K562 (cell line): ENCODE results near the gene PTPN7. TPM values are rescaled to one million over a fixed set of nuclear protein-coding genes. Genes with fewer than 3 reads are reported as not detected.

Experiments
- ATF7 ChIP-seq: fragments of 450-650 bp; IDR thresholded peaks from 2 replicates; pipeline ENCODE4 v1.7.1; 2014; ENCODE audit warnings: mild to moderate bottlenecking, moderate library complexity
- CTBP1 ChIP-seq: fragments of 450-650 bp; IDR thresholded peaks from 2 replicates; pipeline ENCODE4 v1.6.1; 2016; ENCODE audit warnings: borderline replicate concordance
- FOXA3 ChIP-seq, 2 experiments: fragments of 450-650 bp in 1 of 2; sonication (generic) in 1 of 2; formaldehyde crosslinking; IDR thresholded peaks in 1 of 2; conservative IDR thresholded peaks in 1 of 2; 2 replicates each; pipeline versions ENCODE4 v1.4.0 to v1.8.0; 2020 to 2022; ENCODE audit warnings: mild to moderate bottlenecking in 2 of 2, missing genetic modification reagents in 1 of 2
- MCM7 ChIP-seq, 2 experiments: fragments of 450-650 bp; IDR thresholded peaks; 2 replicates each; pipeline ENCODE4 v1.6.1; 2016 to 2018
- MLX ChIP-seq, 2 experiments: fragments of 450-650 bp in 1 of 2; sonication (generic) in 1 of 2; formaldehyde crosslinking; conservative IDR thresholded peaks; 2 replicates each; pipeline versions ENCODE4 v1.4.0 to v1.8.1; 2020 to 2022; ENCODE audit warnings: mild to moderate bottlenecking in 1 of 2, missing genetic modification reagents in 1 of 2
- NR1H2 ChIP-seq: sonication (generic); formaldehyde crosslinking; IDR thresholded peaks from 2 replicates; pipeline ENCODE4 v1.4.0; 2020; ENCODE audit warnings: mild to moderate bottlenecking, missing genetic modification reagents
- RBM17 ChIP-seq: fragments of 200-400 bp; formaldehyde crosslinking; IDR thresholded peaks from 2 replicates; pipeline ENCODE4 v1.6.1; 2017; ENCODE audit warnings: low read depth, mild to moderate bottlenecking, low read length, borderline replicate concordance
- SUPT5H ChIP-seq: fragments of 450-650 bp; IDR thresholded peaks from 2 replicates; pipeline ENCODE4 v1.6.1; 2016
- TEAD1 ChIP-seq, 2 experiments: fragments of 450-650 bp in 1 of 2; sonication (generic) in 1 of 2; formaldehyde crosslinking; IDR thresholded peaks; 2 replicates each; pipeline versions ENCODE4 v1.4.0 to v1.8.0; 2020 to 2022; ENCODE audit warnings: mild to moderate bottlenecking in 2 of 2, missing genetic modification reagents in 1 of 2
- THAP12 ChIP-seq: fragments of 250-450 bp; sonication (Bioruptor Pico); IDR thresholded peaks from 2 replicates; pipeline ENCODE4 v1.9.0; 2021; ENCODE audit warnings: mild to moderate bottlenecking, inconsistent platforms
- TOE1 ChIP-seq, 2 experiments: fragments of 450-650 bp in 1 of 2; sonication (generic) in 1 of 2; formaldehyde crosslinking in 1 of 2; IDR thresholded peaks; 2 replicates each; pipeline versions ENCODE4 v1.7.1 to v1.8.0; 2016 to 2022; ENCODE audit warnings: borderline replicate concordance in 2 of 2, mild to moderate bottlenecking in 2 of 2, antibody characterized with exemption in 1 of 2, inconsistent platforms in 1 of 2, low read depth in 1 of 2, missing genetic modification reagents in 1 of 2, moderate library complexity in 1 of 2
- TRIM25 ChIP-seq: fragments of 450-650 bp; IDR thresholded peaks from 2 replicates; pipeline ENCODE4 v1.7.0; 2016; ENCODE audit warnings: borderline replicate concordance
- TRIM28 ChIP-seq: fragments of 450-650 bp; IDR thresholded peaks from 2 replicates; pipeline ENCODE4 v1.6.1; 2017
- ZNF280B ChIP-seq: fragments of 250-450 bp; sonication (Bioruptor Pico); IDR thresholded peaks from 2 replicates; pipeline ENCODE4 v1.5.1; 2021; ENCODE audit warnings: mild to moderate bottlenecking
- ZNF395 ChIP-seq: fragments of 200-800 bp; sonication (Bioruptor generic); IDR thresholded peaks from 2 replicates; pipeline ENCODE4 v1.6.1; 2017; ENCODE audit warnings: missing genetic modification characterization, missing compliant biosample characterization
- ZNF445 ChIP-seq: fragments of 250-450 bp; sonication (Bioruptor Pico); IDR thresholded peaks from 2 replicates; pipeline ENCODE4 v1.4.0; 2020; ENCODE audit warnings: low read depth, mild to moderate bottlenecking, moderate library complexity
- ZNF584 ChIP-seq: fragments of 200-800 bp; sonication (Bioruptor generic); IDR thresholded peaks from 2 replicates; pipeline ENCODE4 v1.6.1; 2016; ENCODE audit warnings: low read depth, mild to moderate bottlenecking, missing genetic modification characterization, missing compliant biosample characterization
- polyA plus RNA-seq, 8 experiments: library from polyadenylated mRNA; depleted of rRNA in 4 of 8; stranded (reverse) in 5 of 8; unstranded in 3 of 8; fragments of >200 nt; fragmentation: Nextera tagmentation in 2 of 8; fragmentation: Illumina TruSeq in 1 of 8; extraction: Ambion mirVana in 2 of 8; extraction: Trizol in 1 of 8; gene quantifications; 2 replicates each; pipeline versions ENCODE4 v1.2.1 to v1.2.3, GENCODE V29; 2011 to 2014; ENCODE audit warnings: inconsistent platforms in 1 of 8, missing spikeins in 1 of 8
- total RNA-seq, 7 experiments: library from RNA; depleted of rRNA in 6 of 7; stranded (reverse); fragments of >200 nt in 6 of 7; fragmentation: Illumina TruSeq in 2 of 7; extraction: Trizol in 2 of 7; gene quantifications; 2 replicates each; pipeline versions ENCODE4 v1.2.1 to v1.2.3, GENCODE V29; 2011 to 2021; ENCODE audit warnings: low replicate concordance in 1 of 7

Gene PTPN7
- total and polyA plus RNA-seq, 9 of the 15 experiments (the other 6 are each of a cell fraction or from before 2014, with no cell fraction given), result 18.7 to 144 (median 120) TPM

- peak; percentile 14; the same call in 1 of the 2 replicates for TF ChIP-seq THAP12
- no peak for TF ChIP-seq MLX (CRISPR knock-in tag; conservative IDR thresholded peaks at IDR 0.05)
- TF ChIP-seq ZNF445, result no peak
- peak in 1 of 2 experiments; percentile 40; a peak in 1 of 4 replicates for TF ChIP-seq FOXA3 (CRISPR knock-in tag; conservative IDR thresholded peaks at IDR 0.05 in 1 of 2, IDR thresholded peaks at IDR 0.05 in 1 of 2)
- peak; percentile 71 for TF ChIP-seq ATF7
- TF ChIP-seq RBM17, result no peak
- TF ChIP-seq NR1H2 (CRISPR knock-in tag), result no peak
- no peak for TF ChIP-seq TEAD1 (CRISPR knock-in tag; IDR thresholded peaks at IDR 0.05)
- TF ChIP-seq MCM7 (IDR thresholded peaks at IDR 0.05), result no peak
- TF ChIP-seq ZNF395 (CRISPR knock-in tag), result no peak
- TF ChIP-seq SUPT5H, result no peak
- no peak for TF ChIP-seq TRIM28
- TF ChIP-seq TOE1 (IDR thresholded peaks at IDR 0.05; ENCODE audit: borderline replicate concordance), result no peak
- no peak for TF ChIP-seq TOE1 (CRISPR knock-in tag; IDR thresholded peaks at IDR 0.05; ENCODE audit: borderline replicate concordance, low read depth)
- TF ChIP-seq ZNF280B (CRISPR knock-in tag), result no peak
- TF ChIP-seq TRIM25, result no peak
- TF ChIP-seq CTBP1, result peak; percentile 67; the same call in 1 of the 2 replicates
- no peak for TF ChIP-seq ZNF584 (CRISPR knock-in tag)
Measured at GRCh38 chr1:202158810-202159533, 1.4 kb downstream of the PTPN7 start (continued).
